Stimulated activated CD8-positive, alpha-beta memory T cell treated with anti-CD3 and anti-CD28 coated beads, Interleukin-4, amount 100 ng/mL, for 48 hours (primary cell): ENCODE data around the gene GUF1.

ENCODE experiments used
- DNase-seq: peaks from one replicate; pipeline ENCODE4 v3.0.0-alpha.2; 2020

Gene GUF1, protein sequence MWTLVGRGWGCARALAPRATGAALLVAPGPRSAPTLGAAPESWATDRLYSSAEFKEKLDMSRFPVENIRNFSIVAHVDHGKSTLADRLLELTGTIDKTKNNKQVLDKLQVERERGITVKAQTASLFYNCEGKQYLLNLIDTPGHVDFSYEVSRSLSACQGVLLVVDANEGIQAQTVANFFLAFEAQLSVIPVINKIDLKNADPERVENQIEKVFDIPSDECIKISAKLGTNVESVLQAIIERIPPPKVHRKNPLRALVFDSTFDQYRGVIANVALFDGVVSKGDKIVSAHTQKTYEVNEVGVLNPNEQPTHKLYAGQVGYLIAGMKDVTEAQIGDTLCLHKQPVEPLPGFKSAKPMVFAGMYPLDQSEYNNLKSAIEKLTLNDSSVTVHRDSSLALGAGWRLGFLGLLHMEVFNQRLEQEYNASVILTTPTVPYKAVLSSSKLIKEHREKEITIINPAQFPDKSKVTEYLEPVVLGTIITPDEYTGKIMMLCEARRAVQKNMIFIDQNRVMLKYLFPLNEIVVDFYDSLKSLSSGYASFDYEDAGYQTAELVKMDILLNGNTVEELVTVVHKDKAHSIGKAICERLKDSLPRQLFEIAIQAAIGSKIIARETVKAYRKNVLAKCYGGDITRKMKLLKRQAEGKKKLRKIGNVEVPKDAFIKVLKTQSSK

DNA sequence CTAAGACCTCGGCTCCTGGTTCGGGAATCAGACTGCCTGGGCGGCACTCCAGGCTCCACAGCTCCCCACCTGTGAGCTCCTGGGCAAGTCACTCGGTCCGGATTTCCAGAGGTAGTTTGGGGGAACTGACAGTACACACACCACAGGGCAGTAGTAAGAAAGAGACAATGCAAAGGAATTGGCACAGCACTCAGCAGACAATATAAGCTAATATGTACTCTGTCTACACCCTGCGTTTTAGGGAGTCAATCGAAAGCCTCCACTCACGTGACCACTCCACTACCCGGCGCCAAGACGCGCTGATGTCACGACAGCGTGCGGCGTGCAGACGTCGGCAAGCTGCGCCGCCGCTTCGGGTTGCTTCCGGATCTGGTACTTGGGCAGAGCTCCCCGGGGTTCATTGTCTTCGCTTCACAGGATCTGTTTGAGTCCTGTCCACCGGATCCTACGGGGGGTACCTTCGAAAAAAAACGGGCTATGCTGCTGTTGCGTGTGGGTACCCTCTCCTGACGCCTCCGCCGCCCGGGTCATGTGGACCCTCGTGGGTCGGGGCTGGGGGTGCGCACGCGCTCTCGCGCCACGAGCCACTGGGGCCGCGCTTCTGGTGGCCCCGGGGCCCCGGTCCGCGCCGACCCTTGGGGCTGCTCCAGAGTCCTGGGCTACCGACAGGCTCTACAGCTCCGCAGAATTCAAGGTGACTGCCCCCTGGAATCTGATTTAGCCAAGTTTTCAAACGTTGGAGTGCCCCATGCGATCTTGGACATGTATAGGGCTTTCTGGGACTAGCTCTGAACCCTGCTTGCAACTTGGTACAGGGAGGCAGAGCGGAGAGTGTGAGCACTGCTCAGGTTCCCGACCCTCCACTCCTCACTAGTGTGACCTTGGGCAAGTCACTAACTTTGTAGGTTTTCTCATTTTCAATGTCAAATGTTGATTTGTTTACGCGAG, at the start of gene GUF1:
Gene GUF1, plus strand, starts transcription at position 327 of the 948 bp plus-strand sequence. Its CDS starts 203 bp downstream, at position 530.
- peak; percentile 88 for DNase-seq

DNA sequence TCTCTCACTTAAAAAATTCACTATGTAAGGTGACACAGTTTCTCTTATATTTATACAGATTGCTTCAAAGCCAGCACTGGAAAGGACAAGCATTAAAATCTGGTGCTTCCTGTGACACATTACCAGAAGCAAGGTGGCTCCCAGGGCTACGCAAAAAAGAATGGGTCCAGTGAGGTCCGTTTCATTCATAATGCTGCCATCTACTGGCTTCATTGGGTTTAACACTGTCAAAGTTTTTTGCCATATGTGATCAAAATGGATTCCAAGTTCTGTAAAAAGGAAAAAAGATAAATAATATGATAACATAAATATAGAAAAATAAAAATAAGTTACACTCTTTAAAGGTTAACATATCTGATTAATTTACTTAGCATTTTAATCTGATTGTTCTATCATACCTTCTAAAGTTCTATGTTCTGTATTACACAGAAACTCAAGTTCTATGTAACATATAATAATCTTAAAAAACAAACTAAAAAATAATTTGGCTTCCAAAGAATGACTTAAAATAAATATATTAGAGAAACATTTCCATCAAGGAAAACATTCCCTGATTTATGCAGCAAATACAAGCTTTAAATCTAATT, 48.8 kb upstream of the GUF1 start:
- peak; percentile 38 for DNase-seq

DNA sequence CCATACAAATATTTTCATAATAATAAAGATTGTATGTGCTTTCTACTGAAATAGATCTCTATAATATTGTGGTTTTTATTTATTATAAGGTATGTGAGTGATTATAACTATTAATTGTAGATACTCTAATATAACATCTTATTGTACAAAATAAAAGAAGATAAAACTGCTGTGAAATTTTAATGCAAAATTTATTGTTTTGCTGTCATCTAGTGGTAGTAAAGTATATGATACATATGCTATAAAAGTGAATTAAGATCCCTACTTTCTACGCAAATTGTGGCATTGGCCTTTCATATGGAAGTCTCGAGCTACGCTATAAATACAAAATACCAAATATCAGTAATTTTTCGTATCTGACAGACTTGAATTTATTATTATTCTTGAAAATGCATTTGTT, 46.1 kb upstream of the GUF1 start:
- no peak for DNase-seq

DNA sequence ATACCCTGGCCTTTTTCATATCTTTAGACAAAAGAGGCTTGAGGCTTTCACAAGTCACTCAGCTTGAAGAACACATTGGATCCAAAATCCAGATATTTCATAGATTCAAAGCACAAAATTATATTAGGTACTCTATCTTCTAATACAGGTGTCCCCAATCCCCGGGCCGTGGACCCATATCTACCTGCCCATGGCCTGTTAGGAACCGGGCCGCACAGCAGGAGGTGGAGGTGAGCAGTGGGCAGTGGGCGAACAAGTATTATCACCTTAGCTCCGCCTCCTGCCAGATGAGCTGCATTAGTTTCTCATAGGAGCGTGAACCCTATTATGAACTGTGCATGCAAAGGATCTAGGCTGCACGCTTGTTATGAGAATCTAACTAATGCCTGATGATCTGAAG, 45.5 kb upstream of the GUF1 start:
- no peak for DNase-seq

DNA sequence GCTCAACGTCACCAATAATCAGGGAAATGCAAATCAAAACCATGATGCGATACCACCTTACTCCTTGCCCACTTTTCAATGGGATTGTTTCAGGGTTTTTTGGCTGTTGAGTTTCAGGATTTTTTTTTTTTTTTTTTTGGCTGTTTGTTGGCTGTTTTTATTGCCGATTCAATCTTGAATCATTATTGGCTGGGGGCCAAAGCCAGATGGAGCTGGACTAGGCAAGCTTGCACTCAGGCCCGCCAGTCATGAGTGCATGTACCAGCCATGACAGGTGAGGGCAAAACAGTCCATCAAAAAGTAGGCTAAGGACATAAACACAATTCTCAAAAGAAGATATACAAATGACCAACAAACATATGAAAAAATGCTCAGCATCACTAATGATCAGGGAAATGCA, 40.1 kb upstream of the GUF1 start:
- DNase-seq: no peak

DNA sequence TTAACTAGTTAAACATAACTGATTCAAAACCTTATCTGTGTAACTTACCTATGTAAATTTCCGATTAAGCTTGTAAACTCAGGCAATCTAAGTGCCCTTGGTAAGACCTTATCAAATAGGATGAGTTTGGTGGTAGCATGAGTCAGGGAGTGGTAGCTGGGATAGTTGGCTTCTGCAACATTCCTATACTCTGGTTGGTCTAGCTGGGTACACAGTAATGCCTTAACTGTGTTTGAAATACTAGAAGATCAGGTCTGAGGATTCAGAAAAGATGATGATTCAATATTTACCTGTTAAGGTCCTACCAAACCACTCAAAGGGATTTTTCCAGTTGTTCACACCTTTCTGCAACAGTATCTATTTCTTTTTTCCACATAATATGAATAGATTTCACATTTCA, 32.1 kb upstream of the GUF1 start:
- DNase-seq: no peak

DNA sequence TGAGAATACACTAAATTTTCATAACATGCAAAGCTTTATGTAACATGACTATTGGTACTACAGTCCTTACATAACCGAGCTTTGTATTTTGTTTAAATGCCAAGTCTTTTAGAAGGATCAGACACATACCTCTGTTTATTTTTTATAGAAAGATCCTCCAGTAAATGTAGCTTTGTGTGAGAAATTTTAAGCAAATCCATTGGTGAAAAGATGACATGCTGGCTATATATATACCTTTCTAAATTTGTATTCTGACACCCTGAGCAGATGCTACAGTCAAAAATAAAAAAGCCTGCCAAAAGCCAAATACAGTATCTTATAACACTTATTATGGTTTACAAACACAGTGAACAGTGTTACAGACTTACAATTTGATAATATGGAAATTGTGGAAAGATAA, 26.8 kb upstream of the GUF1 start, which contains the start of gene YIPF7:
Gene YIPF7, minus strand, starts transcription at position 201 of the 400 bp plus-strand sequence. CDS start 1,525 bp downstream, outside the sequence.
- DNase-seq: no peak

DNA sequence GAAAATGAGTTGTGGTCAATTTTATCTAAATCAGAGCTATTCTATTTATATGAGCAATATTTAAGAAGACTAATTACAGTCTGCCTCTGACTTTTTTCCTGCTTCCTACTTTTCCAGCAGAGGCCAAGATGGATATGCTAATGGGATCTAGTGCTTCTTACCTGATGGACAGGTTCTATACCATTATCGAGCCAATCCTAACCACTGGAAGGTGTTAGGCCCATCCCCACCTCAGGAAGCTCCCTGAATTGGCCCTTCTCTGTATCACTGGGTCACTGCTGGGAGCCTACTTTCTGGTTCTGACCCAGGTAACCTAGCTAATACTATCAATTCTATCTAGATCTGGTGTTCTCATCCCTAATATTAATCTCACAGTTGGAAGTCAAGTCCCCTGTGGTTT, 26.2 kb upstream of the GUF1 start:
- no peak for DNase-seq

DNA sequence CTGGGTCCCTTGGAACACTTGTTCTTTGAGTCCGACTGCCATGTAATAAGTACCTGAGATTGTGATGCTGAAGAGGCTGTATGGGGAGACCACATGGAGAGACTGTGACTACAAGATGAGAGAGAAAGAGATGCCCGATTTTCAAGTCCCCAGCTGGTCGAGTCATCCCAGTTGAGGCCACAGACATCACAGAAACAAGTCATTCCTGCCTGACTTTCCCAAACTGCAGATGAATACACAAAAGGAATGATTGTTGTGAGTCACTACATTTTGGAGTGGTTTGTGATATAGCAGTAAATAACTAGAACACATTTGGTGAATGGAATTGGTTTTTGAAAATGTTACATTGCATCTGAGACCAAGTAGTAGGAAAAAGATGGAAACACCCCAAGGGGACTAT, 17.8 kb upstream of the GUF1 start:
- DNase-seq: no peak

DNA sequence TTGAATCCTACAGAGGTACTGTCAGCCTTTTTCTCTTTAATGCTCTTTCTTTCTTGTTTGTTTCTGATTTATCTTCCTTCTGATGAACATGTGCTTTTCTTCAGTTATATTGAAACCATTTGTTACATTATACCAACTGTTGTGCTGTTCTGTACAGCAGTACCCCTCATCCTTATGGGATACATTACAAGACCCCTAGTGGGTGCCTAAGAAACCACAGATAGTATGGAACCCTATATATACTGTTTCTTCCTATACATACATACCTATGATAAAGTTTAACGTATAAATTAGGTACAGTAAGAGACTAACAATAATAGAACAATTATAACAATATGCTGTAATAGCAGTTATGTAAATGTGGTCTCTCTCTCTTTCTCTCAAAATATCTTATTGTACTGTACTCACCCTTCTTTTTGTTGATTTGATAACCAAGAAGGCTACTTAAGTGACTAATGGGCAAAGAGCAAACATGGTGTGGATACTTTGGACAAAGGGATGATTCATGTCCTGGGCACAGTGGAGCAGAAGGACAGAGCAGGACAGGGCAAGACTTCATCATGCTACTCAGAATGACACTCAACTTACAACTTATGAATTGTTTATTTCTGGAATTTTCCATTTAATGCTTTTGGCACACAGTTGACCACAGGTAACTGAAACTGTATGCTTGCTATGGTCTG, 16.1 kb upstream of the GUF1 start:
- no peak for DNase-seq

DNA sequence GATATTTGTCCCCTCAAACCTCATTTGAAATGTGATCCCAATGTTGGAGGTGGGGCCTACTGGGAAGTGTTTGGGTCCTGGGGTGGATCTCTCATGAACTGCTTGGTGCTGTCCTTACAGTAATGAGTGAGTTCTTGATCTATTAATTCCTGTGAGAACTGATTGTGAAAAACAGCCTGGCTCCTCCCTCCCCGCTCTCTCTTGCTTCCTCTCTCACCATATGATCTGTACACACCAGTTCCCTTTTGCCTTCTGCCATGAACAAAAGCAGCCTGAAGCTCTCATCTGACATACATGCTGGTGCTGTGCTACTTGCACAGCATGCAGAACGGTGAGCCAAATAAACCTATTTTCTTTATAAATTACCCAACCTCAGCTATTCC, 15.6 kb upstream of the GUF1 start:
- no peak for DNase-seq

DNA sequence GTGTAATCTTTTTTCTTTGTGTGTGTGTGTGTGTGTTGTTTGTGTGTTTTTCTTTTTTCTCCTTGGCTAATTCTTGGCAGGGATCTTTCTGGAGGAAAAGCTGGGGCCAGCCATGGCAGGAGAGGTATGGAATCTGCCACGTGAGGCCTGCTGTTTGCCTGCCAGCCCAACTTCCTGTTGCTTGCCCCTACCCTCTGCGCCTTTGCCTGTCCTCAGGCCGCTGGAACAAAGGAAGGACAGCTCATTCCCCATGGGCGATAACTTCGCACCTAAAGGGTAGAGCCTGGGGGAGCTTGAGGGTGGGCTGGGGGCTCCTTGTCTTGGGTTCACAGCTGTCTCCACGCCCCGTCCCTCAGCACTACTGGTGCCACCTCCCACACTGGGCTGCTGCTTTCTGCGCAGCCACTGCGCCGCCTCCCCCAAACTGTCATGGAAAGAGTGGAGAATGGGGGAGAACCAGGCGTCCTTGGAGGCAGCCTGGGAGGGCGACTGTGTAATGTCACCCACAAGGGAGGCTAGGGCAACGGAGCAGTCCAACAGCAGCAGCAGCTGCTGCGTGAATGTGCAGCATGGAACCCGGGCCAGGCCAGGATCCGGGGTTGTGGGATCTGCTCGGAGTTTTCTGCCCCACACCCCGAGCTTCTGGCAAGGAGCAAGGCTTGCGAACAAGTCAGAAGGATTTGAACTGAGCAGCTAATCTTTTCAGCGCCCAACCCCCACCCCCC, 14.5 kb upstream of the GUF1 start:
- no peak for DNase-seq

DNA sequence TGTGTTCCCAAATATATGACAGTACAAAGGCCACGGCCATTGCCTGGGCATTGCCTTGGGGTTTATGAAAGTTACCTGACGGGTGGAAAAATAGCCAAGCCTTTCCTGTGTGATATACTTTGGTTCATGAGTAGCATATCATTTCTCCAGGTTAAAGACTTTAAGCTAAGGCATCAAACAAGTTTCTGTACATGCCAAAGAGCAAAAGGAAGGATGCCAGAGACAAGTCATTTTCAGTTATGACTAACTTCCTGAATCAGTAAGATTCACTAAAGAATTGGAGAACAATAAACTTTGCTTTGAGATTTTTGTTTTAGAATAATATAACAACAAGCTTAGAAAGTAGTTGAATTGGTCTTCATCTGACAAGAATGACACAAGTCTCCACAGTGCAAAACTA, 9.7 kb upstream of the GUF1 start:
- DNase-seq: no peak

DNA sequence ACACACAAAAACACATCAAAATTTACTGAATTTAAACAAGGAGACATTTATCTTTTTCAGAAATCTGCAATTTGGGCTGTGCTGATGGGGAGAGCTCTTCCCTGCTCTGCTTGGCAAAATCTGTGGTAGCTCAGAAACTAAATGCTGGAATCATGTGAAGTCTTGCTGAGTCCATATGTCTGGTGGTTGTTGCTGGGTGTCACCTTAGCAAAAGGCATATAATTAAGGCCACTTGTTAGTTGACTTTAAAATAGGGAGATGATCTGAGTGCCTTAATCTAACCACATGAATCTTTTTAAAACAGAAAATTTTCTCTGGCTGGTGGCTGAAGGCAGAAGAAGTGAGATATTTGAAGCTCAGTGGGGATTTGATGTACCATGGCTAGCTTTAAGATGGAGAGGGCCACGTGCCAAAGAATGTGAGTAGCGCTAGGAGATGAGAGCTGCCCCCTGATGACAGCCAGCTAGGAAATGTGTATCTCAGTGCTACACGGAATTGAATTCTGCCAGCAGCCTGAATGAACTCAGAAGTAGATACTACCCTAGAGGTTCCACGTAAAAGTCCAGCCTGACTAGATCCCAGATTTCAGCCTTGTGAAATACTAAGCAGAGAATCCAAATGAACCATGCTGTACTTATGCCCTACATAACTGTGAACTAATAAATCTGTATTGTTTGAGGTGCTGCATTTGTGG, 7.6 kb upstream of the GUF1 start:
- no peak for DNase-seq

DNA sequence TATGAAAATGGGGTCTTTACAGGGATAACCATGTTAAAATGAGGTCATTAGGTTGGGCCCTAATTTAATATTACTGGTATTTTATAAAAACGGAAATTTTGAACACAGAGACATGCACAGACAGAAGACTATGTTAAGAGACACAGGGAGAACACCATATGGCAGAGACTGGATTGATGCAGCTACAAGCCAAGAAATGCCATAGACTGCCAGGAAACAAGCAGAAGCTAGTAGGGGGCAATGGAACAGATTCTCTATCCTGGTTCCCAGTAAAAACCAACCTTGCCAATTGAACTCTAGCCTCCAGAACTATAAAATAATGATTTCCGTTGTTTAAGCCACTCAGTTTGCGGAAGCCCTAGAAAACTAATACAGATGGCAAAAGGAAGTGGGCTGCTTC, 6.6 kb upstream of the GUF1 start:
- no peak for DNase-seq

DNA sequence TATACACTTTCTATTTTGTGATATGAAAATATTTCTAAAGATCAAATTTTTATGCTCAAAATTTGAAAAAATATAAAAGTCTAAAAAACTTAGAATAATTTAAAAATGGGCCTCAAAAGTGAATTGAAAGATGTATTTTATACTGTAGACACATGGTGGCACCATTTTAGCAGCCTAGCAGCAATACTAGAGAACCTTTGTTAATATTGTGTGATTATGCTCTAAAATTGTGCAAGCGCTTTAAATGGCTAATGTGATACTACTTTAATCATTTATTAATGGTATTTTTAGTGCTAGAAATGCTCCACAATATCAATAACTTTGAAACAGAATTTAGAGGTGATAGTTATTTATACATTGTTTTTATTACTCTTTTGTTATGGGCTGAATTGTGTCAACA, 3.7 kb upstream of the GUF1 start:
- no peak for DNase-seq

DNA sequence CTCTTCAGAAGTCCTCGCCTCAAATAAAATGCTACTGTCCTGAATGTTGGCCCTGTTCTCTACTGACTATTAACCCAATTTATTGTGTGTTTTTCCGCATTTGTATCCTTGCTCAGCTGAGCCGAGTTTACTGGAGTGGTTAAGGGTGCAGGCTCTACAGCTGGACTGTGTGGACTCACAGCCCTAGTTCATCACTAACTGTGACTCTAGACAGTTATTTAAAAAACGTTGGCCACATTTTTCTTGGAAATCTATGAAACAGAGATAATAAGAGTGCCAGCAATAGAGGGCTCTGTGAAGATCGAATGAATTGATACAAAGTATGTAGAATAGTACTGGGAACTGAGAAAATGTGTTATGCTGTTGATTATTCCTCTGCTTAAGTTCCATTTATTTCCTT, 2.9 kb upstream of the GUF1 start:
- no peak for DNase-seq

DNA sequence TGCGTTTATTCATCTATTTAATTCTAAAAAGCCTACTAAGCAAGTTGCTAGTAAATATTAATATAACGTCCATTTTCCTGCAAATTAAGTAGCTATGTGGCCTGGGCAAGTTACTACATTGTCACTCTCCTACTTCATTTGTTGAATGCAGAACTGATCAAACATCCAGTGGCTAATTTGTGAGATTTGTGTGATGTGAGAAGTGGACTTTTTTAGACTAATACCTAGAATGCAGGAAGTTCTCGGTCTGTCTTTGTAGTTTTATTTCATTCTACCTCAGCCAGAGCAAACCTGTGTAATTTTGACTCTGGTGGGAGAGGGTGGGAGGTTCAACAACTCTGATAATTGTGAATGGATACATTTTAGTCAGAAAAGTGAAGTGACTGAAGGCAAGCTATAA, 840 bp downstream of the GUF1 start:
- no peak for DNase-seq

DNA sequence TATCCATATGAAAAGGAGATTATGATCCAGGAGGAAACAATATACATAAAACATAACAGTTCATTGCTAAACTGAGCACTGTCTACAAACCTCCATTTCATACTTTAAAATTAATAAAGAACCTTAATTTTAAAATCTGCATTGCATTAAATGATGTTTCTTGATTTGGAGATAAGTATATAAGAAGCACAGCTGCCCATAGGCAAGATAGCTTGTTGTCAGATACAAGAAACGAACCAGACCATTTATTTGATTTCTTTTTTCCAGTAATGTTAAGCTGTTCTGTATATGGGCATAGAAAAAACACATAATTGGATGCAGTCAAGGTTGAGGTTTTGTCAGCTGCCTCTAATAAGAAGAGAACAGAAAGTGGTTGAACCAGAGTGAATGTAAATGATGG, 6.4 kb downstream of the GUF1 start:
- DNase-seq: no peak

DNA sequence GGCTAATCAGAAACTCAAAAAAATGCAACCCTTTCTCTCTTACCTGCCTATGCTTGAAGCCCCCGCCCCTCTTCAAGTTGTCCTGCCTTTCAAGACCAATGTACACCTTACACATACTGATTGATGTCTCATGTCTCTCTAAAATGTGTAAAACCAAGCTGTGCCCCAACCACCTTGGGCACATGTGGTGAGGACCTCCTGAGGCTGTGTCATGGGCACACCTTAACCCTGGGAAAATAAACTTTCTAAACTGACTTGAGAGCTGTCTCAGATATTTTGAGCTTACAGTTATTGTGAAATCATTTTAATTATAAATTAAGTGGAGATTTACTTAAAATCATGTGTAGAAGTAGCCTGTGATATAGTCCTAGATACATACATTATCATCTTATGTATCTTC, 22.2 kb downstream of the GUF1 start:
- no peak for DNase-seq

DNA sequence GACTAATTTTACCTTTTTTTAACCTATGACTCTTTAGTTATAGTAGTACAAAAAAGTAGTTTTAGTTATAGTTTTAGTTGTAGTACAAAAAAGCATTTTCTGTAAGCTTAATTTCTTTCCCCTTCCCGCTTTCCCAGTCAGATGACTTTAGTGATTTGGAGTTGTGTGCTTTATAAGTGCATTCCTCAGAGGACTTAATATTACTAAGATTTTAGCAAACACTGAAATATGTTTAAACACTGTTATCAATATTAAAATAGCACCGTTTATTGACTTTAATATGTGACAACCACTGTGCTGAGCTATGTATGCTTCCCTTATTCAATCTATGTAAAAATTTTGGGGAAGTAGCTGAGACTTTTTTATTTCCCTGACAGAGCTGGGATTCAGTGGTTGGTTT, 22.8 kb downstream of the GUF1 start:
- DNase-seq: no peak
